Measurements from ENCODE around the gene SCN9A. TPM values are rescaled to one million over a fixed set of nuclear protein-coding genes. Genes with fewer than 3 reads are reported as not detected.

The SCN9A gene
- total and polyA plus RNA-seq, 2 of the 8 experiments (the other 6 are each of a cell fraction or from before 2014, with no cell fraction given), result 1.6 to 6.2 TPM

DNA sequence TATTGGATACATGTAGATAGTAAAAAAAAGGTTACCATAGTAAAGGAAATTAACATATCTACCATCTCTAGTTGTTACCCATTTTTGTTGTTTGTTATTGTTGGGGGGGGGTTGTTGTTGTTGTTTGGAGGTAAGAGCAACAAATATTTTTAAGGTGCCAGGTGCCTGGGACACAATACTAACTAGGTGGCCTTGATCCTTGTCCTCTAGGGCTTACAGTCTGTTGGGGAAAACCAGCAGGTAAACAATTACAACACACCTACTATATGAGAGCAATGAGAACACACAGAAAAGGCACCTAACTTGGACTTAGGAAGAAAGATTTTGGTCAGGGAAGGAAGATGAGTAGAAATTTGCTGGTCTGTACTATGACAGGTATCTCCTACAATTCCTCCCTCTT lies 46.3 kb downstream of the SCN9A start (continued):
- TF ChIP-seq, protein P1, sequence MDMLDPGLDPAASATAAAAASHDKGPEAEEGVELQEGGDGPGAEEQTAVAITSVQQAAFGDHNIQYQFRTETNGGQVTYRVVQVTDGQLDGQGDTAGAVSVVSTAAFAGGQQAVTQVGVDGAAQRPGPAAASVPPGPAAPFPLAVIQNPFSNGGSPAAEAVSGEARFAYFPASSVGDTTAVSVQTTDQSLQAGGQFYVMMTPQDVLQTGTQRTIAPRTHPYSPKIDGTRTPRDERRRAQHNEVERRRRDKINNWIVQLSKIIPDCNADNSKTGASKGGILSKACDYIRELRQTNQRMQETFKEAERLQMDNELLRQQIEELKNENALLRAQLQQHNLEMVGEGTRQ (IDR thresholded peaks at IDR 0.05; ENCODE audit: low read length), result no peak
- TF ChIP-seq POLR2A (IDR thresholded peaks at IDR 0.05; ENCODE audit: control extremely low read depth in 1 of 2, low read depth in 2 of 2, low read length in 2 of 2), result no peak
- TF ChIP-seq NANOG (IDR thresholded peaks at IDR 0.05; ENCODE audit: insufficient read depth, low read depth, low read length, poor library complexity, severe bottlenecking), result no peak

Measured in H1 (cell line).